Measurements from ENCODE around the gene ITGB4. TPM values are rescaled to one million over a fixed set of nuclear protein-coding genes. Genes with fewer than 3 reads are reported as not detected.

ITGB4 gene
- total RNA-seq, 1 experiment from 2014 or later: 5.3 TPM

DNA sequence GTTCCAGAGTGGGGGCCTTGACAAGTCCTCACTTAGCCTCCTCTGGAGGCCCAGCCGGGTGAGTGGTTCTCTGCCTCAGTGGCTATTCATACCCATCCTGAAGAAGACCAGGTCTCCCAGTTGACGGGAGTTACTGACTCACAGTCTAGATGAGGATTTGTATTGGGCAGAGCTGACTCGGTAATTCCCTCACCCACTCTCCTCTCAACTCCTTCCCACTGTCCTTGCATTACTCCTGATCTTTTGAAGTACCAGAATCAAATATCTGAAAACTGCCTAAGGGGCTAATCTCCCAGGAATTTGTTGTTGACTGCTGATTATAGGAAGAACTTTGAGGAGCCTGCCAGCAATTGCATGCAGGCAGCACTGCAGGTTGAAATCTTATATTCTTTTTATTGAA lies 40.0 kb upstream of the ITGB4 start:
- Histone ChIP-seq H3K14ac (ENCODE audit: insufficient read depth, low read length) (no peak overlapping the region), H3K4me1 (ENCODE audit: insufficient read depth, low read length) (no peaks in the 10 kb centered on the region), H3K4me2 (ENCODE audit: insufficient read depth, insufficient read length, low read length) (no peak overlapping the region), H2BK120ac (ENCODE audit: low read depth, low read length, poor library complexity, severe bottlenecking) (no peak overlapping the region), H4K91ac (ENCODE audit: insufficient read length, low read depth, low read length) (no peak overlapping the region), H2AK5ac (ENCODE audit: insufficient read length, low read length) (no peak overlapping the region), H3K27me3 (ENCODE audit: insufficient read depth, low read length) (no peaks in the 10 kb centered on the region), H2BK15ac (ENCODE audit: low read depth, low read length) (no peak overlapping the region), H3K18ac (ENCODE audit: insufficient read length, low read depth, low read length) (no peak overlapping the region), H3T11ph (ENCODE audit: low read length) (no peak overlapping the region), H4K5ac (ENCODE audit: insufficient read length, low read depth, low read length) (no peak overlapping the region), H2BK12ac (ENCODE audit: insufficient read length, low read depth, low read length) (no peak overlapping the region), H4K20me1 (ENCODE audit: control insufficient read depth, insufficient read depth, insufficient read length) (no peaks in the 10 kb centered on the region), H3K79me1 (ENCODE audit: insufficient read depth, low read depth, low read length, poor library complexity, severe bottlenecking) (peaks cover 2% of the 10 kb centered on the region), H3K79me2 (ENCODE audit: insufficient read depth, low read length) (peaks cover 1% of the 10 kb centered on the region; the same call in 1 of the 2 replicates), H3K9ac (ENCODE audit: extremely low read depth, insufficient read length, low read length) (no peak overlapping the region), H3K9me3 (ENCODE audit: control insufficient read depth, low read depth, low read length) (no peaks in the 10 kb centered on the region), H3K23ac (ENCODE audit: insufficient read length, low read depth, low read length) (no peak overlapping the region), H2BK20ac (ENCODE audit: low read depth, low read length, poor library complexity, severe bottlenecking) (no peak overlapping the region), H4K8ac (replicated peaks; ENCODE audit: insufficient read length, low read depth, low read length) (no peak overlapping the region), H3K4ac (ENCODE audit: low read depth, low read length) (no peak overlapping the region), H2BK5ac (ENCODE audit: insufficient read length, low read length) (no peak overlapping the region), H3K27ac (ENCODE audit: insufficient read length, low read depth, low read length) (no peak overlapping the region), H2AFZ (ENCODE audit: low read length) (no peak overlapping the region), H3K56ac (ENCODE audit: insufficient read length, low read depth, low read length) (no peak overlapping the region), H3K23me2 (ENCODE audit: insufficient read length, low read depth, low read length, poor library complexity, severe bottlenecking) (no peaks in the 10 kb centered on the region)
- no CpG with 5 or more reads among the region's 3 CpGs for WGBS (ENCODE audit: extremely low coverage, insufficient read length, low lambda C conversion rate)
- no peak for DNase-seq
- H3K27ac Mint-ChIP-seq: peak overlapping the region in 1 of 3 experiments; percentile 57; a peak in 1 of 7 replicates
- no peaks in the 10 kb centered on the region for H3K4me1 Mint-ChIP-seq
- no peak overlapping the region for H3K4me3 Mint-ChIP-seq
- H3K27me3 Mint-ChIP-seq (ENCODE audit: low read depth): no peaks in the 10 kb centered on the region
- no peak for TF ChIP-seq CTCF (conservative IDR thresholded peaks at IDR 0.05)
- no peaks in the 10 kb centered on the region for H3K9me3 Mint-ChIP-seq
- peaks cover 3 to 31% (median 16%) of the 10 kb centered on the region in 3 experiments; a peak in 6 of 7 replicates for H3K36me3 Mint-ChIP-seq (ENCODE audit: insufficient read depth in 1 of 3, low read depth in 3 of 3)
